SK-N-SH (cell line): ENCODE measurements around the gene TNFSF18. TPM values are rescaled to one million over a fixed set of nuclear protein-coding genes. Genes with fewer than 3 reads are reported as not detected.
A peak's percentile ranks its signal among the peaks of the same experiment; 100 is the strongest.

Source experiments
- CTCF ChIA-PET: fragments of 300-600, 350-600 bp; formaldehyde crosslinking; extraction: SDS; loops from one replicate; lab custom pipeline; 2021; lab: Yijun Ruan, JAX
- POLR2A ChIA-PET: fragments of 350-600 bp; sonication (Branson Sonifier 250); formaldehyde crosslinking; extraction: SDS; loops from one replicate; lab custom pipeline; 2020; ENCODE audit warnings: antibody characterized with exemption, inconsistent platforms; lab: Yijun Ruan, JAX
- DNase-seq: peaks from one replicate; pipeline ENCODE4 v3.0.0; 2012
- H2AFZ ChIP-seq: fragments of 200-600 bp; sonication (generic); 2 replicates; pipeline ENCODE4 v1.8.1; 2016; ENCODE audit warnings: antibody characterized with exemption, mild to moderate bottlenecking, low read depth
- H3F3A ChIP-seq: fragments of 200-600 bp; sonication (generic); replicated peaks from 2 replicates; pipeline ENCODE3; 2016; ENCODE audit warnings: antibody characterized with exemption, mild to moderate bottlenecking; ENCODE audit not compliant: insufficient read depth
- H3K27ac ChIP-seq, 2 experiments: fragments of 200-500 bp in 1 of 2; fragments of 200-600 bp in 1 of 2; sonication (Bioruptor generic) in 1 of 2; sonication (generic), shearing (Covaris generic) in 1 of 2; 2 replicates each; pipeline versions ENCODE4 v1.5.1 to v1.6.1; 2014 to 2016; ENCODE audit warnings: low read depth in 2 of 2, inconsistent platforms in 1 of 2, low read length in 1 of 2, mild to moderate bottlenecking in 1 of 2, mixed read lengths in 1 of 2
- H3K27me3 ChIP-seq: fragments of 200-600 bp; sonication (generic), shearing (Covaris generic); 2 replicates; pipeline ENCODE4 v1.6.1; 2016; ENCODE audit warnings: mixed run types; ENCODE audit not compliant: insufficient read depth
- H3K36me3 ChIP-seq, 2 experiments: fragments of 200-500 bp in 1 of 2; fragments of 200-600 bp in 1 of 2; sonication (Bioruptor generic) in 1 of 2; sonication (generic) in 1 of 2; replicated peaks in 1 of 2; 2 replicates each; pipeline versions ENCODE3 to v1.5.1; 2014 to 2016; ENCODE audit warnings: low read length in 1 of 2, mild to moderate bottlenecking in 1 of 2; ENCODE audit not compliant: insufficient read depth in 2 of 2, control insufficient read depth in 1 of 2
- H3K4me1 ChIP-seq, 2 experiments: fragments of 200-500 bp in 1 of 2; fragments of 200-600 bp in 1 of 2; sonication (Bioruptor generic) in 1 of 2; sonication (generic), shearing (Covaris generic) in 1 of 2; 2 replicates each; pipeline versions ENCODE4 v1.5.1 to v1.6.1; 2014 to 2016; ENCODE audit warnings: low read depth in 1 of 2, low read length in 1 of 2, mixed run types in 1 of 2; ENCODE audit not compliant: insufficient read depth in 2 of 2, control insufficient read depth in 1 of 2
- H3K4me2 ChIP-seq: fragments of 200-600 bp; sonication (generic), shearing (Covaris generic); 2 replicates; pipeline ENCODE4 v1.6.1; 2017; ENCODE audit warnings: mixed run types
- H3K4me3 ChIP-seq, 2 experiments: fragments of 200-500 bp in 1 of 2; fragments of 200-600 bp in 1 of 2; sonication (Bioruptor generic) in 1 of 2; sonication (generic), shearing (Covaris generic) in 1 of 2; 2 replicates each; pipeline versions ENCODE4 v1.5.1 to v1.8.1; 2014 to 2016; ENCODE audit warnings: low read depth in 2 of 2, inconsistent platforms in 1 of 2, low read length in 1 of 2, mild to moderate bottlenecking in 1 of 2, mixed read lengths in 1 of 2, moderate library complexity in 1 of 2
- H3K79me2 ChIP-seq: fragments of 200-600 bp; sonication (generic); 2 replicates; pipeline ENCODE4 v1.8.1; 2017; ENCODE audit warnings: mild to moderate bottlenecking; ENCODE audit not compliant: insufficient read depth
- H3K9ac ChIP-seq: fragments of 200-600 bp; sonication (generic); 2 replicates; pipeline ENCODE4 v1.6.1; 2017; ENCODE audit warnings: mixed run types
- H3K9me2 ChIP-seq: fragments of 200-600 bp; sonication (generic); 2 replicates; pipeline ENCODE4 v1.6.1; 2017; ENCODE audit warnings: mixed run types
- H3K9me3 ChIP-seq: fragments of 200-600 bp; sonication (generic); 2 replicates; pipeline ENCODE4 v1.6.1; 2017; ENCODE audit warnings: mixed run types, mild to moderate bottlenecking, moderate library complexity
- H4K20me1 ChIP-seq: fragments of 200-600 bp; sonication (generic); 2 replicates; pipeline ENCODE4 v1.6.1; 2017; ENCODE audit warnings: mild to moderate bottlenecking, mixed run types; ENCODE audit not compliant: insufficient read depth
- ELF1 ChIP-seq: IDR thresholded peaks from 2 replicates; pipeline ENCODE4 v1.4.0; 2012
- EP300 ChIP-seq, 2 experiments: IDR thresholded peaks; 2 replicates each; pipeline versions ENCODE4 v1.4.0 to v1.6.1; 2012; ENCODE audit warnings: borderline replicate concordance in 1 of 2, low read depth in 1 of 2, low read length in 1 of 2
- FOSL2 ChIP-seq: IDR thresholded peaks from 2 replicates; pipeline ENCODE4 v1.4.0; 2012; ENCODE audit warnings: low read depth, mild to moderate bottlenecking, moderate library complexity, borderline replicate concordance
- GABPA ChIP-seq: IDR thresholded peaks from 2 replicates; pipeline ENCODE4 v1.4.0; 2012; ENCODE audit warnings: low read depth, mild to moderate bottlenecking
- GATA2 ChIP-seq: sonication (generic); formaldehyde crosslinking; IDR thresholded peaks from 2 replicates; pipeline ENCODE4 v1.5.0; 2020; ENCODE audit warnings: mild to moderate bottlenecking, missing genetic modification reagents
- MEF2A ChIP-seq: IDR thresholded peaks from 2 replicates; pipeline ENCODE4 v1.4.0; 2012; ENCODE audit warnings: low read depth, borderline replicate concordance
- MXI1 ChIP-seq: IDR thresholded peaks from 2 replicates; pipeline ENCODE4 v1.6.1; 2012; ENCODE audit warnings: mild to moderate bottlenecking, low read depth, low read length, improper control_type of control experiment
- NFIC ChIP-seq: IDR thresholded peaks from 2 replicates; pipeline ENCODE4 v1.4.0; 2012; ENCODE audit warnings: borderline replicate concordance
- NRF1 ChIP-seq: IDR thresholded peaks from 2 replicates; pipeline ENCODE4 v1.6.1; 2012; ENCODE audit warnings: low read depth, mild to moderate bottlenecking, low read length
- POLR2AphosphoS5 ChIP-seq: IDR thresholded peaks from 2 replicates; pipeline ENCODE4 v1.6.1; 2012; ENCODE audit warnings: low read depth, low read length
- RAD21 ChIP-seq: IDR thresholded peaks from 2 replicates; pipeline ENCODE4 v1.6.1; 2012; ENCODE audit warnings: mild to moderate bottlenecking, low read length
- REST ChIP-seq: IDR thresholded peaks from 2 replicates; pipeline ENCODE4 v1.6.1; 2012; ENCODE audit warnings: mild to moderate bottlenecking, low read depth, low read length, moderate library complexity
- SMC3 ChIP-seq: IDR thresholded peaks from 2 replicates; pipeline ENCODE4 v1.6.1; 2012; ENCODE audit warnings: low read depth, low read length, improper control_type of control experiment
- TCF12 ChIP-seq: IDR thresholded peaks from 2 replicates; pipeline ENCODE4 v1.4.0; 2012
- TEAD4 ChIP-seq: IDR thresholded peaks from 2 replicates; pipeline ENCODE4 v1.4.0; 2012; ENCODE audit warnings: mild to moderate bottlenecking, borderline replicate concordance; ENCODE audit not compliant: insufficient read depth
- USF2 ChIP-seq: fragments of 150-350 bp; IDR thresholded peaks from 2 replicates; pipeline ENCODE4 v1.6.1; 2017; ENCODE audit warnings: antibody characterized with exemption, low read length, low read depth, borderline replicate concordance
- YY1 ChIP-seq: IDR thresholded peaks from 2 replicates; pipeline ENCODE4 v1.4.0; 2012; ENCODE audit warnings: low read depth, mild to moderate bottlenecking
- ZBTB33 ChIP-seq: IDR thresholded peaks from 2 replicates; pipeline ENCODE4 v1.4.0; 2012; ENCODE audit warnings: low read depth, borderline replicate concordance
- WGBS: methylation state at CpG from one replicate; pipeline ENCODE4 v1.1.6; 2017; ENCODE audit warnings: low lambda C conversion rate; 5-methylcytosine and 5-hydroxymethylcytosine counted together
- polyA plus RNA-seq, 3 experiments: library from polyadenylated mRNA; depleted of rRNA; stranded (reverse); fragments of >200 nt; gene quantifications; 2 replicates each; pipeline ENCODE4 v1.2.3, GENCODE V29; 2012
- TF ChIP-seq, protein P1 (sequence below): fragments of 150-350 bp; IDR thresholded peaks from 2 replicates; pipeline ENCODE4 v1.6.1; 2016; ENCODE audit warnings: mild to moderate bottlenecking, low read depth, low read length

The TNFSF18 gene
- polyA plus RNA-seq, 1 of the 3 experiments (the other 2 are of a cell fraction), result 1.2 TPM

DNA sequence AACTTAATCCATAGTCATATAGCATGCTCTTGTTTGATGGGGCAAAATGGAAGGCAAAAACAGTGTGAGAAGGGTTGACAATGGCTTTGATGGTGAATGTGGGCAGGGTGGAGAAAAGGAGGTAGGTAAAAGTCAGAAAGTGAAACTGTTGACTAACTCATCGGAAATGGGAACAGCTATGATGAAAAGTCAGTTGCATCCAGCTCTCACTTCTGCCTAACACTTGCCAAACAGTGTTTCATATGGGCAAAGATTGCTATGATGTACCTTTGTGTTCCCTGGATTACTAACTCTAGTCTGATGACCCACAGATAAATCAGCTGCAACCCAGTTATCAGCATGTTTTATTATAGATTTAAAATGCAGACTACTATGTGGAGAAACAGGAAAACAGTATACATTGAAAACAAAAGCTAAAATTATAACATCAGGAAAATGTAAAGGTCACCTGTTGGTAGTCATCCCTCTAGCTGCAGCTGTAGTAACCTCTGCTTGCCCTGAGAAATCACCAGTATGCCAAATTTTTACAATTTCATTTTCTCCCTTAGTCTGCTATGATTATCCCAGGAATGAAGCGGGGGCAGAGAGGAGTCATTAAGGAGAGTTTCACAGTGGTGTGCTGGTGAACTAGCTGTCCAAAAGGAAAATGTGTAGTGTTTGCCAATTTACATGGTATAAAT is 11.7 kb downstream of the TNFSF18 start:
- no peak overlapping the region for H3K9ac ChIP-seq
- DNase-seq, result no peak
- POLR2A ChIA-PET, result interaction anchor here (0.6 kb wide), 1 partner anchor 345 kb away, joined by 3 read pairs; no protein-coding TSS in a partner anchor
- H3K4me2 ChIP-seq, result peak overlapping the region; percentile 12; the same call in 1 of the 2 replicates
- H3K79me2 ChIP-seq, result no peaks in the 10 kb centered on the region
- TF ChIP-seq TEAD4 (no peak), FOSL2 (no peak), YY1 (no peak), NFIC (no peak), ELF1 (no peak), GABPA (no peak), RAD21 (no peak), POLR2AphosphoS5 (no peak), SMC3 (no peak), TCF12 (no peak), EP300 (IDR thresholded peaks at IDR 0.05; ENCODE audit: borderline replicate concordance in 1 of 2, low read depth in 1 of 2, low read length in 1 of 2) (no peak), REST (no peak), MXI1 (no peak), USF2 (no peak), GATA2 (CRISPR knock-in tag) (no peak), ZBTB33 (no peak), MEF2A (no peak), NRF1 (no peak)
- TF ChIP-seq, protein P1, sequence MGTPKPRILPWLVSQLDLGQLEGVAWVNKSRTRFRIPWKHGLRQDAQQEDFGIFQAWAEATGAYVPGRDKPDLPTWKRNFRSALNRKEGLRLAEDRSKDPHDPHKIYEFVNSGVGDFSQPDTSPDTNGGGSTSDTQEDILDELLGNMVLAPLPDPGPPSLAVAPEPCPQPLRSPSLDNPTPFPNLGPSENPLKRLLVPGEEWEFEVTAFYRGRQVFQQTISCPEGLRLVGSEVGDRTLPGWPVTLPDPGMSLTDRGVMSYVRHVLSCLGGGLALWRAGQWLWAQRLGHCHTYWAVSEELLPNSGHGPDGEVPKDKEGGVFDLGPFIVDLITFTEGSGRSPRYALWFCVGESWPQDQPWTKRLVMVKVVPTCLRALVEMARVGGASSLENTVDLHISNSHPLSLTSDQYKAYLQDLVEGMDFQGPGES, result no peak
- H3K4me3 ChIP-seq, result no peak overlapping the region
- H3K36me3 ChIP-seq, result peaks cover 0 to 5% of the 10 kb centered on the region in 2 experiments
- H4K20me1 ChIP-seq, result no peaks in the 10 kb centered on the region
- H3K27ac ChIP-seq, result no peak overlapping the region
- no peak overlapping the region for H2AFZ ChIP-seq
- CTCF ChIA-PET, result no interaction called here
- H3K27me3 ChIP-seq, result no peaks in the 10 kb centered on the region
- peaks cover 0 to 9% of the 10 kb centered on the region in 2 experiments; a peak in 2 of 4 replicates for H3K4me1 ChIP-seq
- 55% methylated on average over 2 of the region's 2 CpGs for WGBS
- no peaks in the 10 kb centered on the region for H3K9me3 ChIP-seq
- no peaks in the 10 kb centered on the region for H3K9me2 ChIP-seq
- H3F3A ChIP-seq, result no peaks in the 10 kb centered on the region
